ENCODE measurements around the gene RAPGEF1.

GRCh38 chr9:131772940-131773339 lies 33.1 kb upstream of the RAPGEF1 start:
- TF ChIP-seq EP300 (conservative IDR thresholded peaks at IDR 0.05; ENCODE audit: poor library complexity, severe bottlenecking) (no peak), CTCF (IDR thresholded peaks at IDR 0.05; ENCODE audit: poor library complexity, severe bottlenecking) (no peak), EZH2 (IDR thresholded peaks at IDR 0.05; ENCODE audit: borderline replicate concordance, insufficient read depth, low read length, poor library complexity, severe bottlenecking) (no peak), POLR2AphosphoS5 (IDR thresholded peaks at IDR 0.05) (no peak)
